ENCODE data around the gene THRA.

The THRA gene

DNA sequence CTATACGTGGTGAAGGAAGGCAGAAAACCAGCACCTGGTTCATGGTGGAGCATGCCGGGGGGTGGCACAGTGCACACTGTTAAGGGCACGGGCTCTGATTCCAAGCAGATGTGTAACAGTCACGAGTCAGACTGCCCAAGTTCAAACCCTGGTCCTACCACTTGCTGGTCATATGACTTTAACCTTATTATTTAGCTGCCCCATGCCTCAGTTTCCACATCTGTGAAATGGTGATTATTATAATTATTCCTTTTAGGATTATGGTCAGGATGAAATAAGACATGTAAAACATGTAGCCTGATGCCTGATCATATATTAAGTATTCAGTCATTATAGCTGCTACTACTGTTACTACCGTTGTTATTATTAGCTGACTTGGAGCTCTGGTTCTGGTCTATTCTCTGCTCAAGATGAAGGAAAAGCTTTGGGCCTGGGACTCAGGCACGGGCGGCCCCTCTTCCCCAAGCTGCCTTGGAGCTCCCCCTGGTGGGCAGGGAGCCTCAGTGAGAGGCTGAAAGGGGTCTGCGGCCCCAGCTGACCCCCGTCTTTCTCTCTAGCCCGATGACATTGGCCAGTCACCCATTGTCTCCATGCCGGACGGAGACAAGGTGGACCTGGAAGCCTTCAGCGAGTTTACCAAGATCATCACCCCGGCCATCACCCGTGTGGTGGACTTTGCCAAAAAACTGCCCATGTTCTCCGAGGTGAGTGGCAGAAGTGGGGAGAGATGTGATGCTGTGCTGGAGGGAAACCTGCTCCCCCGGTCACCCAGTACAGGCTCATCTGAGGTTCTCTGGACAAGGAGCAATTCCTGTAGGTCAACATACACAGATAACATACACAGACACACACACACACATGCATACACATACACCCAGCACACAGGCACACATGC lies 23.6 kb downstream of the THRA start:
- TF ChIP-seq TAF1 (IDR thresholded peaks at IDR 0.05; ENCODE audit: borderline replicate concordance, insufficient read depth, low read length) (no peak), POLR2AphosphoS5 (IDR thresholded peaks at IDR 0.05; ENCODE audit: low read depth, low read length) (no peak), FOXP2 (optimal IDR thresholded peaks at IDR 0.05; ENCODE audit: borderline replicate concordance, extremely low read depth, extremely low read length, insufficient read depth) (no peak), SIN3A (IDR thresholded peaks at IDR 0.05; ENCODE audit: borderline replicate concordance, insufficient read depth, low read length) (no peak)
- TF ChIP-seq, protein P1, sequence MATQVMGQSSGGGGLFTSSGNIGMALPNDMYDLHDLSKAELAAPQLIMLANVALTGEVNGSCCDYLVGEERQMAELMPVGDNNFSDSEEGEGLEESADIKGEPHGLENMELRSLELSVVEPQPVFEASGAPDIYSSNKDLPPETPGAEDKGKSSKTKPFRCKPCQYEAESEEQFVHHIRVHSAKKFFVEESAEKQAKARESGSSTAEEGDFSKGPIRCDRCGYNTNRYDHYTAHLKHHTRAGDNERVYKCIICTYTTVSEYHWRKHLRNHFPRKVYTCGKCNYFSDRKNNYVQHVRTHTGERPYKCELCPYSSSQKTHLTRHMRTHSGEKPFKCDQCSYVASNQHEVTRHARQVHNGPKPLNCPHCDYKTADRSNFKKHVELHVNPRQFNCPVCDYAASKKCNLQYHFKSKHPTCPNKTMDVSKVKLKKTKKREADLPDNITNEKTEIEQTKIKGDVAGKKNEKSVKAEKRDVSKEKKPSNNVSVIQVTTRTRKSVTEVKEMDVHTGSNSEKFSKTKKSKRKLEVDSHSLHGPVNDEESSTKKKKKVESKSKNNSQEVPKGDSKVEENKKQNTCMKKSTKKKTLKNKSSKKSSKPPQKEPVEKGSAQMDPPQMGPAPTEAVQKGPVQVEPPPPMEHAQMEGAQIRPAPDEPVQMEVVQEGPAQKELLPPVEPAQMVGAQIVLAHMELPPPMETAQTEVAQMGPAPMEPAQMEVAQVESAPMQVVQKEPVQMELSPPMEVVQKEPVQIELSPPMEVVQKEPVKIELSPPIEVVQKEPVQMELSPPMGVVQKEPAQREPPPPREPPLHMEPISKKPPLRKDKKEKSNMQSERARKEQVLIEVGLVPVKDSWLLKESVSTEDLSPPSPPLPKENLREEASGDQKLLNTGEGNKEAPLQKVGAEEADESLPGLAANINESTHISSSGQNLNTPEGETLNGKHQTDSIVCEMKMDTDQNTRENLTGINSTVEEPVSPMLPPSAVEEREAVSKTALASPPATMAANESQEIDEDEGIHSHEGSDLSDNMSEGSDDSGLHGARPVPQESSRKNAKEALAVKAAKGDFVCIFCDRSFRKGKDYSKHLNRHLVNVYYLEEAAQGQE (IDR thresholded peaks at IDR 0.05; ENCODE audit: insufficient read depth in 1 of 2, low read depth in 2 of 2, low read length in 2 of 2): no peak

DNA sequence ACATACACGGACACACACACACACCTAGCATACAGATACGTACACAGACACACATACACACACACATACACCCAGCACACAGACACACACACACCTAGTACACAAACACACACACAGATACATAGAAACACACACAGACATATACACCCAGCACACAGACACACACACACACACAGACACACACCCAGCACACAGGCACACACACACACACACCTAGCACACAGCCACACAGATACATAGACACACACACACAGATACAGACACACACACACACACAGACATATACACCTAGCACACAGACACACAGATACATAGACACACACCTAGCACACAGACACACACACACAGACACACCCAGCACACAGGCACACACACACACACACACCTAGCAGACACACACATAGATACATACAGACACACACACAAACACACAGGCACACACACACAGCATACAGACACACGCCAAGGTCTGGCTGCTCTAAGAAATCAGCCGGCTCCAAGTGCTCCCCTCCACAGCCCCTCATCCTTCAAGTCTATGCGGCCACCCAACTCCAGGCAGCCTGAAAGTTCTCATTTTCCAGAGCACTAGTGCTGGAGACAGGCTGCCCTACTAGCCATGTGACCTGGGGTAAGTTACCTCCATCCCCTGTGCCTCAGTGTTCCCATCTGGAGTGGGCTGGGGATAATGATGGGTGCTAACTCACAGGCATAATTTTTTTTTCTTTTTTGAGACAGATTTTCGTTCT lies 24.5 kb downstream of the THRA start:
- TF ChIP-seq POLR2AphosphoS5 (IDR thresholded peaks at IDR 0.05; ENCODE audit: low read depth, low read length) (no peak), SIN3A (IDR thresholded peaks at IDR 0.05; ENCODE audit: borderline replicate concordance, insufficient read depth, low read length) (no peak), TAF1 (IDR thresholded peaks at IDR 0.05; ENCODE audit: borderline replicate concordance, insufficient read depth, low read length) (no peak), FOXP2 (optimal IDR thresholded peaks at IDR 0.05; ENCODE audit: borderline replicate concordance, extremely low read depth, extremely low read length, insufficient read depth) (no peak)
- TF ChIP-seq, protein P1 (IDR thresholded peaks at IDR 0.05; ENCODE audit: insufficient read depth in 1 of 2, low read depth in 2 of 2, low read length in 2 of 2): no peak

DNA sequence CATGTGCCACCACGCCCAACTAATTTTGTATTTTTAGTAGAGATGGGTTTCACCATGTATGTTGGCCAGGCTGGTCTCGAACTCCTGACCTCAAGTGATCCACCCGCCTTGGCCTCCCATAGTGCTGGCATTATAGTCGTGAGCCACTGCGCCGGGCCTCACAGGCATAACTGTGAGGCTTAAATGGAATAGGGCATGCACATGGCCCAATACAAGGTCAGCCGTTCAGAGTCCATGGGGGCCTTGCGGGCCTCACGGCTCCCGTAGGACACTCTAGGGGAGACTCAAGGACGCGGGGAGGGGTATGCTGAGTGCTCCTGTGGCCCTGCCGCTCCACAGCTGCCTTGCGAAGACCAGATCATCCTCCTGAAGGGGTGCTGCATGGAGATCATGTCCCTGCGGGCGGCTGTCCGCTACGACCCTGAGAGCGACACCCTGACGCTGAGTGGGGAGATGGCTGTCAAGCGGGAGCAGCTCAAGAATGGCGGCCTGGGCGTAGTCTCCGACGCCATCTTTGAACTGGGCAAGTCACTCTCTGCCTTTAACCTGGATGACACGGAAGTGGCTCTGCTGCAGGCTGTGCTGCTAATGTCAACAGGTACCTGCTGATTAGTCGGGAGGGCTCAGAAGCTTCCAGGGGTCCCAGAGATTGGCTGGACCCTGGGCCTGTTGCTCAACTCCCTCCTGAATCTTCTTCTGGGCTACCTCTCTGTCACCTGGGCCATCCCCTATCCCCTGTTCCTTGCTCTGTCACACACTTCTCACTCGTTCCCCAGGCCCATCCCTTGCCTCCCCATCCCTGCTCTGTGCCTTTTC lies 25.3 kb downstream of the THRA start:
- TF ChIP-seq TAF1 (IDR thresholded peaks at IDR 0.05; ENCODE audit: borderline replicate concordance, insufficient read depth, low read length) (no peak), POLR2AphosphoS5 (IDR thresholded peaks at IDR 0.05; ENCODE audit: low read depth, low read length) (no peak), SIN3A (IDR thresholded peaks at IDR 0.05; ENCODE audit: borderline replicate concordance, insufficient read depth, low read length) (no peak), FOXP2 (optimal IDR thresholded peaks at IDR 0.05; ENCODE audit: borderline replicate concordance, extremely low read depth, extremely low read length, insufficient read depth) (no peak)
- TF ChIP-seq, protein P1 (IDR thresholded peaks at IDR 0.05; ENCODE audit: insufficient read depth in 1 of 2, low read depth in 2 of 2, low read length in 2 of 2): no peak

DNA sequence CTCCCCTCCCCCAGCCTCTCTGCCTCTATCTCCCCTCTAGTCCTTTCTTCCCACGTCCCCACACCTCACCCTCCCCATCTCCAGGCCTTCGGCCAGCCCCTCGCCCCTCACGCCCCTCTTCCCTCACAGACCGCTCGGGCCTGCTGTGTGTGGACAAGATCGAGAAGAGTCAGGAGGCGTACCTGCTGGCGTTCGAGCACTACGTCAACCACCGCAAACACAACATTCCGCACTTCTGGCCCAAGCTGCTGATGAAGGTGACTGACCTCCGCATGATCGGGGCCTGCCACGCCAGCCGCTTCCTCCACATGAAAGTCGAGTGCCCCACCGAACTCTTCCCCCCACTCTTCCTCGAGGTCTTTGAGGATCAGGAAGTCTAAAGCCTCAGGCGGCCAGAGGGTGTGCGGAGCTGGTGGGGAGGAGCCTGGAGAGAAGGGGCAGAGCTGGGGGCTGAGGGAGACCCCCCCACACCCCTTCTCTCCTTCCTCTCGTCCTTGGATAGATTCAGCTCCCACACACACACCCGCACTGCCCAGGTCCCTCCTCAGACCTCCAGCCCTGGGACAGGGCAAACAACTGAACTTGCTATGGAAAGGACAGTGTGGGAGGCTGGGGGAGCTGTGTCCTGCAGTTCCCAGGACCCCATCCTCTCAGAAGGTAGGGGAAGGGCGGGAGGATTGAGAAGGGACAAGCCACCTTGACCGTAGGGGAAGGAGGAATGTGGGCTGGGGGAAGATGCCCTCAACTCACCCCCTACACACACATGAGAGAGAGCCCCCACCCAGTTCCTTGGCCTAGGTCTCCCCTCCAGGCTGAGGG lies 26.5 kb downstream of the THRA start:
- TF ChIP-seq TAF1 (IDR thresholded peaks at IDR 0.05; ENCODE audit: borderline replicate concordance, insufficient read depth, low read length) (no peak), SIN3A (IDR thresholded peaks at IDR 0.05; ENCODE audit: borderline replicate concordance, insufficient read depth, low read length) (no peak), FOXP2 (optimal IDR thresholded peaks at IDR 0.05; ENCODE audit: borderline replicate concordance, extremely low read depth, extremely low read length, insufficient read depth) (no peak), POLR2AphosphoS5 (IDR thresholded peaks at IDR 0.05; ENCODE audit: low read depth, low read length) (no peak)
- TF ChIP-seq, protein P1 (IDR thresholded peaks at IDR 0.05; ENCODE audit: insufficient read depth in 1 of 2, low read depth in 2 of 2, low read length in 2 of 2): no peak
